Hematopoietic multipotent progenitor cell treated with erythropoietin and hydrocortisone succinate and interleukin-3 and kit ligand, for 15 days (in vitro differentiated cells): ENCODE results near the gene NPM1.
"Not testable (repeated sequence)": the region's sequence is repeated elsewhere in the genome, so short reads cannot be mapped to it uniquely, and the experiment has no call there.

Experiments
- DNase-seq: peaks from one replicate; pipeline ENCODE4 v3.0.0-alpha.2; 2015; ENCODE audit warnings: low spot score

Gene NPM1

DNA sequence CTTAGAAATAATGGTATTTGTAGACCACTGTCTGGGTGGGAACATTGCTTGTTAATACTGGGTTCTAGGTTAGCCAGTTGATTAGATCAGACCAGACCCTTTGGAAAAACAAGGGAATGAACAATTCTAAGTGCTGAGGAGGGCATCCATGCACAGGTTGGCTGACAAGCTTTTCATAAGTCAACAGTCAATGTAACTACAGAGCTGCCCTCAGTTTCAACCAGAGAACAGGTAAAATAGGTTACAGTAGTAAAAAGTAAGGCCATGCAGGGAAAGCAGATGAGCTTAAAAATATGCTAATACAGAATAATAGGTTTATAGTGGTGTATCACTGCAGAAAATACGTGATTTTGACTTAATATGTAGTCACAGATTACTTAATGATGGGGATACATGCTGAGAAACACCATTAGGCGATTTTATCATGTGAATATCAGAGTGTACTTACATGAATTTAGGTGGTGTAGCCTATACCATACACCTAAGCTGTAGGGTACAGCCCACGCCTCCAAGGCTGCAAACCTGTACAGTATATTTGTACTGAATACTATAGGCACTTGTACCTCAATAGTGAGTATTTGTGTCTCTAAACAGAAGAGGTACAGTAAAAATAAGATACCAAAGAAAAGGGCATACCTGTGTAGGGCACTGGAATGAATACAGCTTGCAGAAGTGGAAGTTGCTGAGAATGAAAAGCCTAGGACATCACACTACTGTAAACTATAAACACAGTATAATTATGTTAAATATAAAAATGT lies 25.7 kb downstream of the NPM1 start:
- no peak for DNase-seq

DNA sequence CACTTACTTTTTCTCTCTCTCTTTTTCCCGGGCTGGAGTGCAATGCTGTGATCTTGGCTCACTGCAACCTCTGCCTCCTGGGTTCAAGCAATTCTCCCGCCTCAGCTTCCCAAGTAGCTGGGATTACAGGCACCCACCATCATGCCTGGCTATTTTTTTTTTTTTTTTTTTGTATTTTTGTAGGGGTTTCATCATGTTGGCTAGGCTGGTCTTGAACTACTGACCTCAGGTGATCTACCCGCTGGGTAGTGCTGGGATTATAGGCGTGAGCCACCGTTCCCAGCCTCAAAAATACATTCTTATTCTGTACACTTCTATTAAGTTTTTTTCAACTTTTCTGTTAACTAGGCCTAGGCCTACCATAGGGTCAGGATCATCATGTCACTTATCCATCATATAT lies 26.3 kb downstream of the NPM1 start:
- DNase-seq = not testable (repeated sequence)

DNA sequence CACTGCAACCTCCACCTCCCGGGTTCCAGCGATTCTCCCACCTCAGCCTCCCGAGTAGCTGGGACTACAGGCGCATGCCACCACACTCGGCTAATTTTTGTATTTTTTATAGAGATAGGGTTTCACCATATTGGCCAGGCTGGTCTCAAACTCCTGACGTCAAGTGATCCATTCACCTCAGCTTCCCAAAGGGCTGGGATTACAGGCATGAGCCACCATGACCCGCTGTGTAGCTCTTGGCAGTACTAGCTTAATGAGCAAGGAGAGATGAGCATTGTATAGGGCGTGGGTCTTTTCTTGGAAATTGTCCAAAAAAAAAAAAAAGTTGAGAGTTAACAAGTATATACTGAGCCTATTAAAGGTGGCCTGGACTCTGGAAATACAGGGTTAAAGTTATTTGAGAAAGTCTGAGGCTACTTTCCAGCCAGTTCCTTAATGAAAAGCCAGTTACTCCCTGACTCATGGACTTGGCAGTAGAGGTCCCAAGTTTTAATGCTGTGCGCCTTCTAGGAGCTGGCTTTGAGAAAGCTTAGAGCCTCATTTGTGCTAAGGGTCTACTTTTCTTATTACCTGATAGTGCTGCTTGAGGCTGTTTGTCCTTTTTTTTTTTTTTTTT lies 27.6 kb downstream of the NPM1 start:
- DNase-seq = no peak

DNA sequence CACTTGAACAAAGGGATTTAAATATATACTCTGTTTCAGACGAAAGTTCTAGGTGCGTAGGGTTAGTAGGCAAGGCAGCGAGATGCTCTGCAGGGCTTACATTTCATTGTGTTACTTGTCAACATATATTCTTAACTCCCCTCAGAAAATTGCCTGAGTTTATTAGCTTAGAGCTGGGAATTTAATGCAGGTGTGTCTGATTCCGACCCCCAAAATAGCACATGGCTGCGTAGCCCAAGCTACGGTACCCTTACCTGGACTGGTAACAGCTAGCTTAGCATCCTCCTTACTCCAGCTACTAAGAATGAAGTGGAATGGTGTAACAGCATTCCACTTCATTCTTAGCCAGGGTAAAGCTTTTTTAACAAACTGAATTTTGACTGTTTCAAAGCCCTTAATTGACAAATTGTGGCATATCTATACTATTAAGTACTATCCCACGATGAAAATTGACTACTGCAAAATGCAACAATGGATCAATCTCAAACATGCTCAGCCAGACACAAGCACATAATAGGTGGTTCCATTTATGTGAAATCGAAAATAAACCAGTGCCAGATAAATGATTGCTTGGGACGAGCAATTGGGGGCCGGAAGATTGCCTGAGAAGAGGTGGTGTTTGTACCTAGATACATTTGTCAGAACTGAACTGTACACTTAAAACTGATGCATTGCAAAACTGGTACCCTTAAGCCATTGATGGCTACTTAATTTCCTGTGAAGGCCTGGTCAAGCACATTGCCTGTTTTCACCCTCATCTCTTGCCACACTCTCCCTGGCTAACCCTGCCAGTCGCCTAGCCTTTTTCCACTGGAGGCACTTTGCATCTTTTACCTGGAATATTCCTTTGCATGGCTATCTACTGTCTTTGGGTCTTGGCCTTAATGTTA lies 28.8 kb downstream of the NPM1 start:
- no peak for DNase-seq

DNA sequence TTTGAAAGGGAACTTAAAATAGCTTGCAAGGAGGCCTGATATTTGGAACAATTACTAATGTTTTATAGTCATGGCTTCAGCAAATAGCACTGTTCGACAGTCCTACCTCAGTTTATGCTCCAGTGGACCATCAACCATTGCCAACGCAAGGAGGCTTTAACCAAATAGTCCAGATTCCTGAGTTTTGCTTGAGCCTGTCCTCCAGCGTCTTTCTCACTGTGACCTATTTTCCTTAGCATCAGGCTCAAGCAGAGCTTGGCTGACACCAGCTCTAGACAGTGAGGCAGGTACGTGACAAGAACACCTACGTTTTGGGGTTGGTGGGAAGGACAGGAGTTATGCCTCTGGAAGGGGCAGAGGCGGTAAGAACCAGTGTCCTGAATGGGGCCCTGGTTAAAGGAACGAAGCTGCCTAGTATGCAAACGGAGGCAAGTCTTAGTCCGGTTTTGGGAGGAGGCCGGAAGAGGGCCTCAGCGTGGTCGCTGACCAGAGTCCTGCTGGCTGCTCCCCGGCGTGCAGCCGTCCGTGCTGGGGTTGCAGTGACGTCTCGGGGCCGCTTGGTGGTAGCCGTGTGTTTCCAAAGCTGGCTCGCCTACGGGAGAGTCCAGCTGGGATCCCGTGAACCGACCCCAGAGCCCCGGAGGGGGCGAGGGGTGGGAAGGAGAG lies 30.8 kb downstream of the NPM1 start:
- DNase-seq = peak; percentile 49

DNA sequence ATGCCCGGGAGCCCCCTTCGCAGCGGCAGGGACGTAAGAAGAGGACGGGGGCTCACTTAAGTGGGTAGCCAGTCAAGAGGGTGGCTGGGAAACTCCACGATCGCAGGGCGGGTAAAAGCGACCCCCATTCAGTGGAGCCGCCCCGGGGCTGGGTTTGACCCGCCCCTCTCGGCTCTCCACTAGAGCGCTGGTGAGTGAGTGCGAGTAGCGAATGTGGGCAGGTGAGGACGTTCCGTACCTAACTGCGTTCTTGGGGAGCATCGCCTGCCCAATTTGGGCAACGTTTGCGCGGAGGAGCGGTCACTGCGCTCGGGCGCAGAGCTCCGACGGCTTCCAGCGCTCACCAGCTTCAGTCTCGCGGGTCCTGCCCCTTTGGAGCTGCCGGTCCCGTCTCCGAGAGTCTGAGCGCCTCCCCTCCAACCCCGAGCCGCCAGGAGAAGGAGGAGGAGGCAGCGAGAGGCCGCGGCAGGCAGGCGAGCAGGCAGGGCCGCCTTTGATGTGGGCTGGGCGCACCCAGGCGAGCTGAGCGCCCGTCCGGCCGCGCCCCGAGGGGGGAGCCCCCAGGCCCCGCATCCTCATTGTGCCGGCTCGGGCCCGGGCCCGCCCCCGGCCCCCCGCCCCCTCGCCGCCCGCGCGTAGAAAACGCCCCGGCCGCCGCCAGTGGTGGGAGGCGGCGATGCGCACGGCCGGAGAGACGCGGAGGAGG lies 31.5 kb downstream of the NPM1 start, which contains the start of gene FGF18:
FGF18 (plus strand) TSS at position 666 of the 706 bp plus-strand sequence. CDS start 553 bp downstream, outside the sequence.
- DNase-seq = no peak

DNA sequence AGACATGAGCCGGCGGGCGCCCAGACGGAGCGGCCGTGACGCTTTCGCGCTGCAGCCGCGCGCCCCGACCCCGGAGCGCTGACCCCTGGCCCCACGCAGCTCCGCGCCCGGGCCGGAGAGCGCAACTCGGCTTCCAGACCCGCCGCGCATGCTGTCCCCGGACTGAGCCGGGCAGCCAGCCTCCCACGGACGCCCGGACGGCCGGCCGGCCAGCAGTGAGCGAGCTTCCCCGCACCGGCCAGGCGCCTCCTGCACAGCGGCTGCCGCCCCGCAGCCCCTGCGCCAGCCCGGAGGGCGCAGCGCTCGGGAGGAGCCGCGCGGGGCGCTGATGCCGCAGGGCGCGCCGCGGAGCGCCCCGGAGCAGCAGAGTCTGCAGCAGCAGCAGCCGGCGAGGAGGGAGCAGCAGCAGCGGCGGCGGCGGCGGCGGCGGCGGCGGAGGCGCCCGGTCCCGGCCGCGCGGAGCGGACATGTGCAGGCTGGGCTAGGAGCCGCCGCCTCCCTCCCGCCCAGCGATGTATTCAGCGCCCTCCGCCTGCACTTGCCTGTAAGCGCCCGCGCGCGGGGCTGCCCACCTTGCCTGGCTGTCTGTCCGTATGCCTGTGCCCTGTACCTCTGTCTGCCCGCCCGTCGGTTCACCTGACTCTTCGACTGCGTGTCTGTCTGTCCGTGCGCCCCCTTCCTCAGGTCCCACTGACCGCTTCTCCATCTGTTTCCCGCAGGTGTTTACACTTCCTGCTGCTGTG lies 32.2 kb downstream of the NPM1 start:
- DNase-seq = no peak

DNA sequence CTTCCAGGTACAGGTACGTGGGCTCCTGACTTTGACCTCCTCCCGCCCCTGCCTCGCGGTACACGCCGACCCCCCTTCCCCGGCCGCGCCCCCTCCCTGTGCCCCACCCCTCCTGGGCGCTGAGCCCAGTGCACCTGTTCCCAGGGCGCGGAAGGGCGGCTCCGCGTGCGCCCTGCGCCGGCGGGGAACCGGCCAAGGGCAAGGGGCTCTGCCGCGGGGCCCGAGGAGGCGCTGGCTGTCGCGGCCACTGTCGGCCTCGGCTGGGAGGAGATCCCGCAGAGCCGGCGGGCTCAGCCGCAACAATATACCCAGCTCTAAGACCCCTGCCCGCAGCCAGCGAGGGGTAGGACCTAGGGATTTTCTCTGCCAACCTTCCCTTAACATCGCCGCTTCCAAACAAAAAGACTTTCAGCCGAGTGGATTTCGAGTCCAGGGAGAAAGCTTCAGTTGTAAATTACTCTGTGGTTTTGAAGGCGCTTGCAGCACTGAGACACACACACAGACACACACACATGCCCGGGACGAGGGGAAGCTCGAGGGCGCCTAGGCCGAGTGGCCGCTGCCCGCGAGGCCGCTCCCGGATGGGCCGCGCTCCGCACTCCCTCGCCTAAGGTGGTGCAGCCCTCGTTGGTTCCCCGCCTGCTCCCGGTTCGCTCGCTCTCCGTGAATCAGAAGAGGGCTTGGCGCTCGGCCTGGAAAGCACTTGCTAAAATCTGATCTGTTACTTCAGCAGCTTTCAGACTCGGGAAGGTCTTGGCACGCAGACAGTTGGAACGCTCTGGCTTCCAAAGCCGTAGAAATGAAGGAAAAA lies 33.0 kb downstream of the NPM1 start:
- no peak for DNase-seq

DNA sequence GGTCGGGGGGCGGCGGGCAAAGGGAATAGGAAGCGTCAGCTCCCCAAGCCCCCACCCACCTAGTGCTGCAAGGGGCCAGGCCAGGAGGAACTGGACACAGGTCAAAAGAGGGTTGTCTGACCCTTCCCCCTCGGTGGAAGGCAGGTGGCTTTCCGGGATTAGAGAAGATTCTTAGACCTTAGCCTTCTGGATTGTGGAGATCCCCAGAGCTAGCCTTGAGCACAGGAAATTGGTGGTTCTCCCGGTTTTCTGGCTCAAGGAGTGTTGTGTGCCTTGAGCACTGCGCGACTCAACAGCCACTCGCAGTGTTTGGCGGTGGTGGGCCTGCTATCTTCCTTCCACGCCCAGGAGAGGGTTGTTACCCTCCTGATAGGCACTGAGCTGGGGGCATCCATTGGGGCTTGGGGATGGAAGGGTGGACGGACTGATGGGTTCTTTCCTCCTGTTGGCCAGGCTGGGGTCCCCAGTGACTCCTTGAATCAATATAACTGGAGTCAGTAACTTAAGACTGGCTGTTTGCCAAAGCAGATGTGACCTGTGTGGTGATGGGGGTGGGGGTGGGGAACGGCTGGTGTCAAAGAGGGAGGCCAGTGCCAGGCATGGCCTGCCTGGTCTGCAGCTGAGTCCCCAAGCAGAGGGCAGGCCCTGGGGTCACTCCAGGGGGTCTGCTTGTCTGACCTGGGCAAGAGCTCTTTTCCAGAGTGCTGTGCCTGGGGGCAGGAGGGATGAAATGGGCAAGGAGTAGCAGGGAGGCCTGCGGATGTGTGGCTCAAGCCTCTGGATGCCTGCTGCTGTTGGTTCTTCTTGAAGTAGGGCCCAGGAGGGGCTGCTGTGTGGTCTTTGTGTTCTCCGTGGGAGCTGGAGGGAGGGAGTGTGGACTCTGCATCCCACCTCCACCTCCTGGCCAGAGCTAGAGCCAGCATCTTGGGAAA lies 33.9 kb downstream of the NPM1 start:
- DNase-seq = no peak

DNA sequence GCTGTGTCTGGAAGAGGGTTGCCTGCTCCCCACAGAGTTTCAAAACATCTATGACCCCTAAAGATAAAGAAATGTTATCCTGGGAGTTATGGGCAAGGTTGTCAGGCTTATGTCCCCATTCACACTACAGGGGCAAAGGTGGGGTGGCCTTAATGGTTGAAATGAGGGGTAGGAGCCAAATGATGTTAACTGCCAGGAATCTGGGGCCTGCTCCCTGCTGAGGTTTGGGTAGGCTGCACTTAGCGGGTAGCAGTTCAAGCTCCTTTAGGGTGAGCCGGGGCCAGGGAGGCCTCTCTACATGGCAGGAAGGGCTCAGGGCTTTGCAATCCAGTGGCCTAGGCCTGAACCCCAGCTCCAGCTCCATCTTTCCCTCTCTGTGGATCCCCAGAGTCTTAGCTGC lies 34.8 kb downstream of the NPM1 start:
- no peak for DNase-seq

DNA sequence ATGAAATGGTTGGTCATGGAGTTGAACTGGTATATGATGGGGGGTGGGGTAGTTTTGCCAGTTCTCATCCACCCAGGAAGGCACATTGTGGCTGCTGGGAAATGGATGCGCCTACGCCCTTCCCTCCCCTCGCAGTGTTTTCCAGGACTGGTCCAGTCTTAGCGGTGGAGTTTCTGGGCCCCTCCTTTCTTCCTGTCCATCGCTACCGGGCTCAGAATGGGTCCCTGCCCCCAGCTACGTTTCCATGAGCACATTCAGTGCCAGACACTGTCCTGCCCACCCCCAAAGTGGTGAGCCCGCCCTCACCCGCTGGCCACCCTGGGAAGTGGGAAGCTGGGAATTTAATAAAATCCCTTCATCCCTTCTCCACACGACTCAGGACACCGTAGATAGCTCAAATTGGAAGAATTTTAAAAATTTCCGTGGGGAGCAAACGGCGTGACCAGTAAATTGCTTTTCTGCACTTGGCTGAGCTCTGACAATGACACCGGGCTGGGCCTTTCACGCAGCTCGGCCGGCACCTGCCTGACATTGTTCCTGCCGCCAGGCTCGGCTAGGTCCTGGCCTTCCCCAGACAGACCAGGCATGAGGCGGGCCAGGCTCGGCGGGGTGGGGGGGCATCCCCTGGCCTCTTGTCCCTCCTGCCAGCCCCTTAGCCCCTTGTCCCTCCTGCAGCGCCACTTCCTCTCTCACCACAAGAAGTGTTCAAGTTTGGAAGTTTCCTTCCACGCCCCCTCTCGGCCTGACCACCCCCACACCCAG lies 35.4 kb downstream of the NPM1 start:
- DNase-seq = no peak

DNA sequence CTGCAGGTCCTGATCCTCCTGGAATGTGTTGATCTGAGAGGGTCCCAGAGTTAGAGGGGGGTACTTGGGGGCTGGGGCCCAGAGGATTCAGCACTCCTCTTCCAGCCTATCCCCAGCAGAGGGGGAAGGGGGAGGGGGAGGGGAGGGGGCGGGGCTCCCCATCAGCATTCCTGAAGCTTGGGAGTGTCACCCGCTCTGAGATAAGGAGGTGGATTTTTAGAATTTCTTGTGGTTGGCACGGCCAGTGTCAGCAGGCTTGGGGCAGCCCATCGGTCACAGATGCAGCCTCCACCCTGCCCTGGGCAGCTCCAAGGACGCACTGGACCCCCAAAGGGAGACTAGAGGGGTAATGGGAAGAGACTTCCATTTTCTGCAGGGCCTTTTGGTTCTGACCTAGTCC lies 37.1 kb downstream of the NPM1 start:
- no peak for DNase-seq

DNA sequence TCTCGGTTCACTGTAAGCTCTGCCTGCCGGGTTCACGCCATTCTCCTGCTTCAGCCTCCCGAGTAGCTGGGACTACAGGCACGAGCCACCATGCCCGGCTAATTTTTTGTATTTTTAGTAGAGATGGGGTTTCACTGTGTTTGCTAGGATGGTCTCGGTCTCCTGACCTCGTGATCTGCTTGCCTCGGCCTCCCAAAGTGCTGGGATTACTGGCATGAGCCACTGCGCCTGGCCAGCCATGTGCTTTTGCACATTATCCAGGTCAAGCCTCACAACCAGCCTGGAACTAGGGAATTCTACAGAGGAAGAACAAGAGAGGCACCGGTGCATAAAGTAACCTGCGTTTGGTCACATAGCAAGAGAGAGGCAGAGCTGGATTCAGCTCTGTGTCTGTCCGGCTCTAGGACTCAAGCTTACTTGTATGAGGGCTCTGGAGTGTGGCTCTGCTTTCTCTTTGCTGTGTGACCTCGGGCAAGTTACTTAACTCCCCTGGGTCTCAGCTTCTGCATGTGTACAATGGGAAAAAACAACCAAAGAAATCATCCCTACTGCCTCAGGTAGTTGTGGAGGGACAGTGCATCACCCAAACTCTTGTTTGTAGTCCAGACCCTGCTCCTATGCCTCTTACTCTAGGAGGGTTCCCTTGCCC lies 38.1 kb downstream of the NPM1 start:
- no peak for DNase-seq

DNA sequence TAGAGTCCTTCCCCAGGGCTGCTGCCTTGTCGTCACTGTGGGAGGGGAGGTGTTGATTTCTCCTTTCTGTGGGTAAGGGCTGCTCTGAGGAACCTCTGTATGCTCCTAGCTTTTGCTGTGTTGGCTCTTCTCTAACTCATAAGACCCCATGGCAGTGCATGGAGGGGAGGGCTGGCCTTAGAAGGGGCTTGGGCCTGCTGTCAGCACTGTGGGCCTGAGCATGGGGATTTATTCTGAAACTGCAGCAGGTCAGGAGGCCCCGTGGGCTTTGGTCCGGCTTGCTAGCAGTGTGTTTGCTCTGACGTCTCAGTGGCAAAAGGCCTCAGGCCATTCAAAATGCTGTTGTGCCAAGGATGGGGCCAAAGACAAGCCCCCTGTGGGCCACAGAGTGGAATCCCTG lies 38.6 kb downstream of the NPM1 start:
- no peak for DNase-seq

DNA sequence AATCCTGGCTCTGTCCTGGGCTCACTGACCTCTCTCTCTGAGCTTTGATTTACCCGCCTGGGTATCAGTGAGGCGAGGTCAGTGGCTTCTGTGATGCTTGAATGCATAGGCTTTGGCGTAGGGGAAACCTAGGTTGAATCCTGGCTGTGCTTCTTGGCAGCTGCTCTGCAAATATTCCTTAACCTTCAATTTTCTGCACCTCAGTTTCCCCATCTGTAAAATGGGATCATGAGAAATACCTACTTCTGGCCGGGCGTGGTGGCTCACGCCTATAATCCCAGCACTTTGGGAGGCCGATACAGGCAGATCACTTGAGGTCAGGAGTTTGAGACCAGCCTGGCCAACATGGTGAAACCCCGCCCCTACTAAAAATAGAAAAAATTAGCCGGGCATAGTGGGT lies 39.0 kb downstream of the NPM1 start:
- no peak for DNase-seq

DNA sequence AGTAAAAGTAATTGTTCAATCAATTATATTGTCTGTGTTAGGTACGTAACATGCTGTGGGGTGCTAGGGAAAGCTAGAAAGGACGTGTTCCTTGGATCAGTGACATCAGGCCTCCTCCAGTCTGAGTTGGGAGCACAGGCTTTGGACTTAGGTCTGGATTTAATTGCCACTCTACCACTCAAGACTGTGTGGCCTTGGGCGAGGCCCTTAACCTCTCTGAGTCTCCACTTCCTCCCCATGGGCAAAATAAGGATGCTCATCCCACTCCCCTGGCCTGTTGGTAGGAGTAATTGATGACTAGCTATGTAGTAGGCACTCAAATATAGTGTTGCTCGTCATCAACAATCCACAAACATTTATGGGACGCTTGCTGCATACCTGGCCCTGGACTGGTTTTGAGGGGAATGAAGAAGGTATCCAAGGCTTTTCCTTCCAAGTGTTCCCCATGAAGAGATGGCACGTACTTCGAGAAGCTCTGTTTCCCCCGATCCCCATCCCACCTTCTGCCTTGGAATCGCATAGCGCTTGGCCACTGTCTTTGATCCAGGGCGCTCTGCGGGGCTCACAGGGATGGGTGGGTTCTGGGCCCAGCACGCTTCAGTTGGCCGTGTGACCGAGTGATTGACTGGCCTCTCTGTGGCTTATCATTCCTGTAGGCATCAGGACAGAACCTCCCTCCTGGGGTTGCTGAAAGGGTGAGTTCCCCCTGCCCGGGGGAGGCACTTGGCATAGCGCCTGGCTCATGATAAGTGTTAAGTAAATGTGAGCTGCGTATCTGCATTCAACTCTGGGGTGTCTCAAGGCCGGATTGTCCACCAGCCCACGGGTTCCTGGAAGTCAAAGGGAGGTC lies 39.9 kb downstream of the NPM1 start:
- DNase-seq = no peak
